NCI-H2029 treated with DMSO at 0.1 percent for 48 hours (cell line): Measurements from ENCODE around the gene CPA4.
"Not testable (repeated sequence)": the region's sequence is repeated elsewhere in the genome, so short reads cannot be mapped to it uniquely, and the experiment has no call there.

ENCODE experiments used
- DNase-seq: peaks from one replicate; lab custom pipeline; 2025; lab: John Stamatoyannopoulos, UW

The CPA4 gene

DNA sequence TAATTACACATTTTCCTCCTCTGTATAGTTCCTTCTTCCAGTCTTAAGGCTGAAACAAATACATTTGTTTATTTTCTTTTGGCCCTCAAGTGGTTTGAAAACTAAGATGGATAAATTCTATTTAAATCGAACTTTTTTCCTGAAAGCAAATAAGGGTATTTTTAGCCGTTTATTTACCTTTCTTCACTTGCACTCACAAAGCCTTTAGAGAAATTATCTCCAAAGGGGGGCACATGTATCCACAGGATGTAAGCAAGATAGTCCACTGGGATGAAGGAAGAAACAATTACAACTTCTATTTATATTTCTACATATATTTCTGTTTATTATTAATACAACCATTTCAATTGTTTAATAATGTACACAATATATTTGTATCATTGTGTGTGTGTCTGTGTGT, 10.2 kb downstream of the CPA4 start:
- DNase-seq = no peak

DNA sequence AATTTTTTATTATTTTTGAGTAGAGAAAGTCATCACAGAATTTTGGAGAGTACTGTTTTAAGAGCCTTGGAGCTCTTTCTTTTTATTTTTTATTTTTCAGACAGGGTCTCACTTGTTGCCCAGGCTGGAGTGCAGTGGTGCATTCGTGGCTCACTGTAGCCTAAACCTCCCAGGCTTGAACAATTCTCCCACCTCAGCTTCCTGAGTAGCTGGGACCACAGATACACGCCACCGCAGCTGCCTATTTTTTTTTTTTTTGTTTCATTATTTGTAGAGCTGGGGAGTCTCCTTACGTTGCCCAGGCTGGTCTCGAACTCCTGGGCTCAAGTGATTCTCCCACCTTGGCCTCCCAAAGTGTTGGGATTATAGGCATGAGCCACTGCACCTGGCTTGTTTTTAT, 10.6 kb downstream of the CPA4 start:
- DNase-seq = no peak

DNA sequence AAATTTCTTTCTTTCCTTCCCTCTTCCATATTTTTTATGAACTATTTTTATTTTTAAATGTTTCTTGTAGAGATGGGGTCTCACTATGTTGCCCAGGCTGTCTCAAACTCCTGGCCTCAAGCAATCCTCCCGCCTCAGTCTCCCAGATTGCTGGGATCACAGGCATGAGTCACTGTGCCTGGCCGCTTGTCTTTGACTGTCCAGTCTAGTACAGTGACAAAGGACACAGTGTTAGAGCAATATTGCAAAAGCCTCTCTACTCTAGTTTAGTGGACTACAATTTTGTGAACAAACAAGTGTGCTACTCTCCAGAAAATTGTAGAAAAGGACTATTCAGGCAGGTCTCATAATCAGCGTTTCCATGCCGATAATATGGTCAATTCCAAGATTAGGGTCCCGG, 11.0 kb downstream of the CPA4 start:
- DNase-seq = no peak

DNA sequence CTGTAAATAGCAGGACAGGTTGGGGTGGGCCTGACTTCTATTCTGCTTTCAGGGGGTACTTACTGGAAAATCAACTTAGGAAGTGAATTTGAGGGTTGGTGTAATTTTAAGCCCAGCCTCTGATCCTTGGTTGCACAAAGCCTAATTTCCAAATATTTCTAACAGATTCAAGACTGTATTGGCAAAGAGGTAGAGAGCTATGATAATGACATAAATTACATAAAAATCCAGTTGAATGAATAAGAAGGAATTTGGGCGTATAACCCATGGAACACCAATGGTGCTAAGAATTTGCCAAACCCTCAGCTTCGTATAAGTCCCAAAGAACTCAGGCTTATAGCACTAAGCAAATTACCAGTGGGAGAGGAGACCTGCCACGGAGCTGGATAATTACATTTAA, 11.9 kb downstream of the CPA4 start:
- no peak for DNase-seq

DNA sequence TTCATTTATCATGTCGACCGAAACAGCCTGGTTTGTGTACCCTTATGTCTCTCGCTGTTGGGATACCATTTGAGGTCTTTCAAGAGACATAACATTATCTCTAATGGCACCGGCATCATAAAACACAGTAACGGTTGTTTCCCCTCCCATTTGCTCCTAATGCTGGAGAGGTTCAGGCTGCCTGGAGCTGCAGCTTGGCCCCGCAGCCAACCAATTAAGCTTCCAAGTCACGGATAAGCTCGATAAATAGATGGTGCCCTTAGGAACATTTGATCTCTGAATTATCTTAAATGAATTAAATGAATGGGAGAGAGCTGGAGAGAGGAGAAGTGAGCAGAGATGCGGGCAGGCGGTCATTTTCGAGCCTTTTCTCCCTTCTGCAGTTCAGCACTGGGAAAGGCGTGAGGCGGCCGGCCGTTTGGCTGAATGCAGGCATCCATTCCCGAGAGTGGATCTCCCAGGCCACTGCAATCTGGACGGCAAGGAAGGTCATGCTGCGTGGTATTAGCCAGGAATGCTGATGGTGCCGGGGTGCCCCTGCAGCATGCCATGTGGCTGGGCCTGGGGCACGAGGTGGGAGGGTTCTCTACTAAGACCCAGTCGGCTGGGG, 12.6 kb downstream of the CPA4 start:
- DNase-seq = no peak

DNA sequence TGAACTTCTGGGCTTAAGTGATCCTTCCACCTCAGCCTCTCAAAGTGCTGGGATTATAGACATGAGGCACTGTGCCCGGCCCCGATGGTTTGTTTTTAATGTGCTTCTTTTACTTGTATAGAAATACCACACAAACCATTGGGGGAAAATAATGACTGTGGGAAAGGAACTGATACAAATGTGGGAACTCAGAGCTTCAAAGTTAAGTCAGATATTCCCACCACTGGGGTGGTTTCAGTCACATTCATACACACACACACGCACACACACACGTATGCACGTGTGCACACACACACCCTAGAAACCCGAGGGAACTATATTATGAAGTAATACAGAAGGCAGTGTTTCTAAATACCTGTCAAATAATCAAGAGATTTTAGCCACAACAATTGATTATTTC, 17.0 kb downstream of the CPA4 start:
- DNase-seq = no peak

DNA sequence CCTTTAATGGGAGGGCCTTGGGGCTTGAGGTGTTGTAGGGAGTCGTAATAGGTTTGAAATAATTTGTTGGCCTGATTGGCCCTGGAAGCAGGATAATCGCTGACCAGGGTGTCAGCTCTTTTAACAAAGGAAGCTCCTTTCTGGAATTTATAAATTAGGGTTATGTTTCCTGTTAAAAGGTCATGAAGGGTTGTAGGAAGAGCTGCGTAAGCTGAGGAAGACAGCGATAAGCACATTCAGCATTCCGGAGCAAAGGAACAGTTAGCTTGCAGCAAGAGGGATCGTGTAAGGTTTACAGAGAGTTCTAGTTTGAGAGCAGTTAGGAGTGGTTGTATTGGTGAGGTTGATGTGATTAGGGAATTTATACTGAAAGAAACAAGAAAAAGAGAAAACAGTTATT, 21.3 kb downstream of the CPA4 start:
- no peak for DNase-seq

DNA sequence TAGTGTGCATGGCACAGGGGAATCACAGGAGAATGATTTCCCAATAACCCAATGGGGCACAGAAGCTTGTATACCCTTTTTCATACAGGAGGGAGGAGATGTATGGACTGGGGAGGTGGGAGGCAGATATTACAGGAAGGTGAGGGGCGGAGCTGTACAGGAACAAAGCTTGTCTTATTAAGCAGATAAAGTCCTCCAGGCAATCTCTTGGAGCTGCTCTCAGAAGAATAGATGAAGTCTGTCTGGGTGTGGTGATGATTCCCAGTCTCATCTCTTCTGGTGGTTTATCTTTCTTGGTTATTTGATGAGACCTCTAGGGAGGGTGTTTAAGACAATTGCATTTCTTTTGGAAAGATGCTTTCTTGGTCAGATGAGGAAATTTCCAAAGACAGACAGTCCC, 26.6 kb downstream of the CPA4 start:
- no peak for DNase-seq

DNA sequence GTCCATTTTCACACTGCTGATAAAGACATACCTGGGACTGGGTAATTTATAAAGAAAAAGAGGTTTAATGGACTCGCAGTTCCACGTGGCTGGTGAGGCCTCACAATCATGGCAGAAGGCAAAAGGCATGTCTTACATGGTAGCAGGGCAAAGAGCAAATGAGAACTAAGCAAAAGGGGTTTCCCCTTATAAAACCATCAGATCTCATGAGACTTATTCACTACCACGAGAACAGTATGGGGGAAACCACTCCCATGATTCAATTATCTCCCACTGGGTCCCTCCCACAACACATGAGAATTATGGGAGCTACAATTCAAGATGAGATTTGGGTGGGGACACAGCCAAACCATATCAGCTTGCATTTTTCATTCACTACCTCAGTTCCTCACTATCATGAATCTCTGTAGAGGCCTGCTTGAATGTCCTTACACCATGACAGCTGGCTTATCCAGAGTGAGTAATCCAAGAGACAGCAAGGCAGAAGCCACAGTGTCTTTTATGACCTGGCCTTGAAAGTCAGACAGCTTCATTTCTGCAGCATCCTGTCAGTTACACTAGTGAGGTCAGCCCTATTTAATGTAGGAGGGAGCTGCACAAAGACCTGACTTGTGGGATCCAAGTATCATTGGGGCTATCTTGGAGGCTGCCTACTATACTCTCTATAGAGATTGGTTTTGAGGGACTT, 28.7 kb downstream of the CPA4 start:
- not testable (repeated sequence) for DNase-seq

DNA sequence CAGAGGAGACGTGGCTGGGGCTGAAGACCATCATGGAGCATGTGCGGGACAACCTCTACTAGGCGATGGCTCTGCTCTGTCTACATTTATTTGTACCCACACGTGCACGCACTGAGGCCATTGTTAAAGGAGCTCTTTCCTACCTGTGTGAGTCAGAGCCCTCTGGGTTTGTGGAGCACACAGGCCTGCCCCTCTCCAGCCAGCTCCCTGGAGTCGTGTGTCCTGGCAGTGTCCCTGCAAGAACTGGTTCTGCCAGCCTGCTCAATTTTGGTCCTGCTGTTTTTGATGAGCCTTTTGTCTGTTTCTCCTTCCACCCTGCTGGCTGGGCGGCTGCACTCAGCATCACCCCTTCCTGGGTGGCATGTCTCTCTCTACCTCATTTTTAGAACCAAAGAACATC, 29.7 kb downstream of the CPA4 start:
- no peak for DNase-seq

DNA sequence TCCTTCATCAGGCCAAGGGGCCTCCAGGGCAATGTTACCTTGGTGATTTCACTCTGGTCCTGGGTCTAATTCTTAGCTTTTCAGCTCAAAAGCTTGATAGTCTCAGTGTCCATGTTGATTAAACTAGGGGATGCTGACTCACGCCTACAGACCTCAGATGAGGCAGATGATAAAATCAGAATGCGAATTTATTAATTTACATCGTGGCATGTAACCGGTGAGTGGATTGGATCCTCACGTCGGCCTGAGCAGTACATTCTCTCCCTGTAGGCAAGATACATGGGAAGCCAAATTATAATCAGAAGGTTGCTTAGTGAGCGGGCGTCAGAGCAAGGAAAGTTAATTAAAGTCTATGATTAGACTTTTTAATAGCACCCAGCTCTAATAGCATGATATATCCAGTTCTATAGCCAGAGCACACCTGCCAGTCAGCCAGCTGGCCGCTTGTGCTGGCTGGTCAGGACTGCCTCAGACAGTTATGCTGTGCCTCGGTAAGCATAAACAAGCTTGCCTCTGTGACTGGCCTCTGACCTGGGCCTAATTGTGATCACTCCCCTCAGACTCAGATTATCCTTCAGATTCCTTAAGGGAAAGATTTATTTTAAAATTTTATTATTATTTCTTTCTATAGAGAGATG, 31.5 kb downstream of the CPA4 start:
- DNase-seq = no peak

DNA sequence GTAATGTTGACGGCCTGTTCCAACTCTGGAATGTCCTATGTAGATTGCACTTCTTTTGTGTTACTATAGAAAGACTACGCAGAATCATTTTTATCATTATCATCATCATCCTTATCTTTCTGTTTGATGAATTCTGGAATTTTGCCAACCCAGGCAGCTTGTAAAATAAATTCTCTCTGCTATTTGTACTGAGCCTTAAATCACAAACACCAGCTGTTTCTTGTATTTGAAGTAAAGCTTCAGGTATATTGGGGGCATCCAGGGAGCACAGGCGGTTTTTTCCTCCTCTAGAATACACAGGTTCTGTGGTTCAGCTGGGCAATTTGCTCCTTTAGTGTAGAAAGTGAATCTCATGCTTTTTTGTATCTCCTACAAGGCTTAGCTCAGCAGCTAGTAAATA, 36.7 kb downstream of the CPA4 start:
- no peak for DNase-seq

DNA sequence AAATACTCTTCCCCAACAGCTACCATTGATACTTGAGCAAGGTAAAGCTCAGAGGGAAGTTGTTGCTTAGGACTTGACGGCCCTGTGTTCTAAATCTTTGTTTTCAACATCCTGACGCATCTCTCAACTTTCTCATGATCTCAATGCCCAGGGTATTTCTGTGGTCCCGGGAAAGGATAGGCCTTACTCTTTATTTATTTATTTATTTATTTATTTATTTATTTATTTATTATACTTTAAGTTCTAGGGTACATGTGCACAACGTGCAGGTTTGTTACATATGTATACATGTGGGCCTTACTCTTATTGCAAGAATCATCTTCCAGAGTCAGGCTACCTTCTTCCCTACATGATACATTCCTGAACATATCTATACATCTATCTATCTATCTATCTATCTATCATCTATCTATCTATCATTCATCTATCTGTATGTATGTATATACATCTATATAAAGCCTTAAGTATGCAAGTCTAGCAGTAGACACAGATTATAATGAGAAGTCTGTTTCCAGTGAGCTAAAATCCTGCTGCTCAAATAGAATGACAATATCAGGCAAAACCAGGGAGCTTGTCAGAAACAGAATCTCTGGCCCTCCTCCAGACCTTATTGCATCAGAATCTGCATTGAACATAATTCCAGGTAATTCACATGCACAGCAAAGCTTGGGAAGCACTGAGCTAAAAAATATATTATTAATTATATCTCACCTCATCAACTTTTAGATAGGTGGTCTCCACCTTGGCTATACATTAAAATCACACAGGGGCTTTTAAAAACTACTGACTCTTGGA, 39.5 kb downstream of the CPA4 start:
- no peak for DNase-seq

DNA sequence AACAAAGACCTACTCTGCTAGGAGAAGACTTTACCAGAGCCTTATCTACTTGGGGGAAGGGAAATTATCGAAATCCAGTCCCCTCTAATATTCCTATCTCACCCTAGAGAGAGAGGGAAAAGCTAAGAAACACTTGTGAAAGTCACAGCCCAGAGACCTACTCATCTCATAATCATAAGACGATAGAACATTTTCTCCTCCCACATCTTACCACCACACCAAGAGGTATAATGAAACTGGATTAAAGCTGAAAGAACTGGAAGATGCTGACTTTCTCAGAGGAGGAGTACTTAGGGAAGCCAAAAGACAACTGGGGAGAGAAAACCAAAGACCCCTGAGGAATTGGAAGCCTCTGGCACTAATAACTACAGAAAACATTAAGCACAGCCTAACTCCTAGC, 40.9 kb downstream of the CPA4 start:
- DNase-seq = no peak

DNA sequence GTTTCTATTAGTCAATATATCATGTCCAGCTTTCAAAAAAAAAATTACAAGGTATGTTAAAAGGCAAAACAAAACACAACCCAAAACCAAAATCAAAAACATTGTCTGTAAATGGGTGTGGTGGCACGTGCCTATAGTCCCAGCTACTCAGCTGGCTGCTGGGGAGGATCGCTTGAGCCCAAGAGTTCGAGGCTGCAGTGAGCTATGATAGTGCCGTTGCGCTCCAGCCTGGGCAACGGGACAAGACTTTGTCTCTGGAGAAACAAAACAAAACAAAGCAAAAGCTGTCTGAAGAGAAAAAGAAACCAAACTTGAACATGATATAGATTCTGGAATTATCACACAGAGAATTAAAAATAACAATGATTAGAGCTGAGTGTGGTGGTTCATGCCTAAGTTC, 41.3 kb downstream of the CPA4 start:
- DNase-seq = no peak

DNA sequence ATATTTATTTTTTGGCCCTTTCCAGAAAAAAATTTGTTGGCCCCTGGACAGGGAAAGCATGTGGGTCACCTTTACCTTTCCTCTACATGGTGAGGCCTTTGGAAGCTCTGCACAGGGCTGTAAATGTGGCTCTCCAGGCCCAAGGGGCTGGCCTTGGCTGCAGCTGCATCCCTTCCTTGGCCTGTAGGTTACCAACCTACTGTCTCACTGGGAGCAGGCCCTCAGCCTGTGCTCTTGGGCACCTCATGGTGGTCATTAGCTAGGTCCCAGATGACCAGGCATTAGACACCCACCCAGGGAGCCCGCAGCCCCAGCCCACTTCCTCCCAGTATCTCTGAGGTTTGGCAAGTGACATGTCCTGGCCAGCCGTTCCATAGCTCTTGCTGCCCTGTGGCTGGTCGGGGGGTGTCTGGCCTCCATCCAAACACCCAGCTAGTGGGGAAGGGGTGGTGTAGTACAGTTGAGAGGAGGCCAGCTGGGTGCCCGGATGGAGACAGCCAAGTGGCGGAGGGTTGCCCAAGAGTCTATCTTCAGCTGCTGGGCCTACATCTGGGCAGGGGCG, 44.5 kb downstream of the CPA4 start:
- no peak for DNase-seq

DNA sequence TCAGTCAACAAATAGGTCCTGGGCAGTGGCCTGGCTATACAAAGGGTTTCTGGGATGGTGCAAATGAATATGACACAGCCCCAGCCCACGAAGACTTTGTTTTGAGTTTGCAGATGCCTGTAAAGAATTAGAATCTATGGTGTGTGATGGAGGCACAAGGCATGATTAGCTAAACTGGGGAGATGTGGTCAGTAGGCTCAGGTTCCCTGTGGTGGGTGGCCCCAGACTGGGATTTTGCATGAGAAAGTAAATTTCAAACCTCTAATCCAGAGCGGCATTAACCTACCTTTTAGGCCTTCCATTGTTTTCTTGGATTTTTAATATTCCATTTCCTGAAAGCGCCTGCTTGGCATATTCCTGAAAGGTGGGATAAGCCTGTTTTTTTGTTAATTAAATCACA, 45.3 kb downstream of the CPA4 start:
- no peak for DNase-seq

DNA sequence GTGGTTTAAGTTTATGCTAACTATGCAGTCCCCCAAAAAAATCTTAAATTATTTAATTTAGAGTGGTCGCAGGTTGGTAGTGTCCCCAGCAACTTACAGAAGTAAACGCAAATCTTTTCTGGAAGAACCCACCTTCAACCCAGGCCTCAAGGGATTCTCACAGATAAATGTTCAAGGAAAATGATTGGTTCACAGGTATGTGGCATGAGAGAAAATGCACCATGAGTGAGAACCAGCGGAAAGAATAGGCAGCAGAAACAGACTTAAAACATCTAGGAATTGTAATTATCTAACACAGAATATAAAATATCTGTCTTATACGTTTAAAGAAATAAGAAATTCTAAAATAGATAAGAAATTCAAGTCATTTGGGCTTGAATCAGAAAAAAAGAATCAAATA, 48.9 kb downstream of the CPA4 start:
- no peak for DNase-seq

DNA sequence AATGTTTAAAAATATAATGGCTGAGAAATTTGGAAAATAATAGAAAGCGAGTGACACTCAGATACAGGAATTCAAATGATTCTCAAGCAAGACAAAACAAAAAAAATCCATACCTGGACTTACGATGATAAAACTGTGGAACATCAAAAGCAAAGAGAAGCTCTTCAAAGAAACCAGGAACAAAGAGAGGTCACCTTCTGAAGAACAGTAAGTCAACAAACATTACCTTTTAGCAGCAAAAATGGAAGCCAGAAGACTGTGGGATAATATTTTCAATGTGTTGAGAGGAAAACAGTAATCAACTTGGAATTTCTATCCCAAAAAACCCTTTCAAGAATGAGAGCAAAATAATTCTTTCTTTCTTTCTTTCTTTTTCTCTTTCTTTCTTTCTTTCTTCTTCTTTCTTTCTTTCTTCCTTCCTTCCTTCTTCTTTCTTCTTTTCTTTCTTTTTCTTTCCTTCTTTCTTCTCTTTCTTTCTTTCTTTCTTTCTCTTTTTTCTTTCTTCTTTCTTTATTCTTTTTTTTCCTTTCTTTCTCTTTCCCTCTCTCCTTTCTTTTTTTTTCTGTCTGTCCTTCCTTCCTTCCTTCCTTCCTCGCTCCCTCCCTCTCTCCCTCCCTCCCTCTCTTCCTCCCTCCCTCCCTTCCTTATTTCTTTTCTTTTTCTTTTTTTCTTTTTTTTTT, 49.9 kb downstream of the CPA4 start:
- no peak for DNase-seq

DNA sequence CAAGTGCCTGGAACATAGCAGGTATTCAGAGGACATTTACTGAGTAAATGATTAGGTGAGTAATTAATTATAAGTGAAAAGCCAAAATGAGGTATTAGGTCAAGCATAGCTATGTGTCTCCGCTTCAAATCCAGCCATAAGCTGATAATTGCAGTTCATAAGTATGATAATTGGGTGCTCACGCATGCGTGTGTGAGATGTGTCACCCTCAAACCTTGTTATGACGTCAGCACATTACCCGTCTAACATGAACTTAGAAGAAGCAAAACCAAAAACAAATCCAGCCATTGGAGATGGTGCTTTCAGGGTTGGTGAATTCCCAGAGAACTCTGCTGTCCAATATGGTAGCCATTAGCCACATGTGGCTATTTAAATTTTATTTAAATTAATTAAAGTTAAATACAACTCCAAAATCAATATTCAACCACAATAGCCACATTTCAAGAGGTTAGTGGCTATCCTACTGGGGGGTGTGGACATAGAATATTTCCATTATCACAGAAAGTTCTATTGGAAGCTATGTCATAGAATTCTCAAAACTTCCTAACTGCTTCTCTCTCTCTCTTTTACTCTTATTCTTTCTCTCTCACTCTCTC, 51.4 kb downstream of the CPA4 start, which contains the start of gene CPA5:
TSS of gene CPA5 (plus strand) at position 546 of the 596 bp plus-strand sequence. CDS start 1,670 bp downstream, outside the sequence.
- no peak for DNase-seq

DNA sequence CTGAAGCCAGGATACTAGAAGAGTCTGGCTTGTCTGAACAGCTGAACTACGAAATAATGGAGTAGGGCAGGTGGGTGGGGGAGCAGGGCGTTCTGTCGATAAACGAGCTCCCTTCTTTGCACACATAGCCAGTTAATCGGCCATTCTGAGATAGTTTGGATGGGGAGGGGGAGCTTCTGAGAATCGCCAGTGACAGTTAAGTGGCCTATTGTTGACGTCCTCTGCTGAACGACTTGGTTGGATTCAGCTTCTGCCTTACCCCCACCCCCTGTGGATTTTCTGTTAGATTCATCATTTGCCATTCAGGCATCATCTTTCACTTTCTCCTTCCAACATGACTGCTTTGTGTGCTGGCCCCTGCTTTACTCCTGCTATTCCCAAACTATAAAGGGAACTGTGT, 52.2 kb downstream of the CPA4 start:
- peak; percentile 38 for DNase-seq
